ENCODE measurements around the gene UBE2S.
A peak's percentile ranks its signal among the peaks of the same experiment; 100 is the strongest.
"Not testable (repeated sequence)": the region's sequence is repeated elsewhere in the genome, so short reads cannot be mapped to it uniquely, and the experiment has no call there.

The UBE2S gene

GRCh38 chr19:55439052-55439451 is 31.5 kb upstream of the UBE2S start:
- no peak for DNase-seq

GRCh38 chr19:55437410-55437809 is 29.8 kb upstream of the UBE2S start:
- DNase-seq, result no peak

GRCh38 chr19:55436847-55437246 is 29.3 kb upstream of the UBE2S start:
- no peak for DNase-seq

- DNase-seq, result no peak
These were observed 27.4 kb upstream of the UBE2S start for GRCh38 chr19:55435020-55435419.

GRCh38 chr19:55434356-55434919 is 26.9 kb upstream of the UBE2S start:
- DNase-seq, result no peak

GRCh38 chr19:55433292-55433691 is 25.7 kb upstream of the UBE2S start:
- DNase-seq, result no peak

GRCh38 chr19:55432241-55432959 is 24.8 kb upstream of the UBE2S start:
- no peak for DNase-seq

- DNase-seq, result no peak
These were observed 23.6 kb upstream of the UBE2S start for GRCh38 chr19:55431183-55431582.

GRCh38 chr19:55426042-55426441 is 18.5 kb upstream of the UBE2S start:
- no peak for DNase-seq

- no peak for DNase-seq
These were observed 16.9 kb upstream of the UBE2S start for GRCh38 chr19:55424518-55424917.

- DNase-seq, result no peak
These were observed 15.8 kb upstream of the UBE2S start for GRCh38 chr19:55423225-55424005.

- DNase-seq, result not testable (repeated sequence)
These were observed 13.7 kb upstream of the UBE2S start for GRCh38 chr19:55421281-55421680.

- no peak for DNase-seq
These were observed 12.1 kb upstream of the UBE2S start for GRCh38 chr19:55419624-55420236.

- DNase-seq, result no peak
These were observed 11.5 kb upstream of the UBE2S start for GRCh38 chr19:55419103-55419502.

GRCh38 chr19:55418185-55418584 is 10.6 kb upstream of the UBE2S start:
- no peak for DNase-seq

GRCh38 chr19:55410168-55410567 is 2.6 kb upstream of the UBE2S start:
- DNase-seq, result no peak

- not testable (repeated sequence) for DNase-seq
These were observed 1.6 kb upstream of the UBE2S start for GRCh38 chr19:55409179-55409578.

GRCh38 chr19:55408533-55408872 is 915 bp upstream of the UBE2S start:
- DNase-seq, result no peak

GRCh38 chr19:55407800-55408532 is 378 bp upstream of the UBE2S start:
- peak; percentile 97 for DNase-seq

GRCh38 chr19:55406826-55407549 is 600 bp downstream of the UBE2S start:
- DNase-seq, result no peak

- no peak for DNase-seq
These were observed 1.3 kb downstream of the UBE2S start for GRCh38 chr19:55406091-55406825.

- DNase-seq, result no peak
These were observed 1.9 kb downstream of the UBE2S start for GRCh38 chr19:55405638-55406037.

Data from NCI-H187 treated with DMSO at 0.1 percent for 48 hours (cell line).